Measurements from ENCODE around the gene SLC49A4. TPM values are rescaled to one million over a fixed set of nuclear protein-coding genes. Genes with fewer than 3 reads are reported as not detected.

The SLC49A4 gene
- total and polyA plus RNA-seq, 2 experiments from 2014 or later: 39.1 to 59.2 TPM

- Histone ChIP-seq H3K9me2 (replicated peaks; ENCODE audit: insufficient read depth) (no peaks in the 10 kb centered on the region), H3K79me2 (no peaks in the 10 kb centered on the region), H3K27me3 (peaks cover 39% of the 10 kb centered on the region), H2AFZ (no peak overlapping the region), H3K36me3 (replicated peaks; ENCODE audit: insufficient read depth, low read depth) (no peaks in the 10 kb centered on the region), H3K4me1 (ENCODE audit: insufficient read depth) (peaks cover 7% of the 10 kb centered on the region), H3K4me2 (no peak overlapping the region), H4K20me1 (ENCODE audit: insufficient read depth, poor library complexity, severe bottlenecking) (no peaks in the 10 kb centered on the region), H3K4me3 (no peak overlapping the region), H3K27ac (no peak overlapping the region), H3K9me3 (ENCODE audit: low read depth) (no peaks in the 10 kb centered on the region)
- WGBS (ENCODE audit: low lambda C conversion rate, missing lambda C conversion rate): 83% methylated on average over 3 of the region's 3 CpGs
- TF ChIP-seq EZH2phosphoT487 (IDR thresholded peaks at IDR 0.05; ENCODE audit: low read depth, severe bottlenecking, unreplicated experiment) (no peak), CTCF (IDR thresholded peaks at IDR 0.05; ENCODE audit: poor library complexity) (no peak), EZH2 (IDR thresholded peaks at IDR 0.05; ENCODE audit: borderline replicate concordance) (no peak)
- no peak for DNase-seq (ENCODE audit: low spot score)
These were observed 124.4 kb downstream of the SLC49A4 start for GRCh38 chr3:122919291-122919610.

DNA sequence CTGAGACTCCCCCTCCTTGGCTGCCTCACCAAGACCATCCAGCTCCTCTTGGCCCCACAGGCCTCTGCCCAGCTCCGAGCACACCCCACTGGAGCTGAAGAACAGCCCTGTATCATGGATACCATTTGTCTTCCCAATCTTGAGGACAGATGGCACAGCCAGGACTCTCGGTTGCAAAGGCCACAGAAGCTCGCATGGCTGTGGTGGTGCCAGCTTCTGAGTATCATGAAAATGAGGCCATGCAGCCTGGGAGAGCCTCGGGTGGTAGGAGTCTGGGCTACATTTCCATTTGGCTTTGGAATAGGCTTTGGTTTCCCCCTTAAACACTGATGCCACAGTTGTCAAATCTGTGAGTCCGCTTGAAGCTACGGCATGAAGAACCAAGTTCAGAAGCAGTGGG lies 126.1 kb downstream of the SLC49A4 start:
- peaks cover 44% of the 10 kb centered on the region for H3K27me3 ChIP-seq
- 80% methylated on average over 6 of the region's 6 CpGs for WGBS (ENCODE audit: low lambda C conversion rate, missing lambda C conversion rate)
- no peaks in the 10 kb centered on the region for H3K36me3 ChIP-seq (replicated peaks; ENCODE audit: insufficient read depth, low read depth)
- peaks cover 7% of the 10 kb centered on the region for H3K4me1 ChIP-seq (ENCODE audit: insufficient read depth)
- no peaks in the 10 kb centered on the region for H3K9me2 ChIP-seq (replicated peaks; ENCODE audit: insufficient read depth)
- no peak overlapping the region for H3K27ac ChIP-seq
- no peaks in the 10 kb centered on the region for H4K20me1 ChIP-seq (ENCODE audit: insufficient read depth, poor library complexity, severe bottlenecking)
- no peaks in the 10 kb centered on the region for H3K9me3 ChIP-seq (ENCODE audit: low read depth)
- no peaks in the 10 kb centered on the region for H3K79me2 ChIP-seq
- H2AFZ ChIP-seq: no peak overlapping the region
- no peak overlapping the region for H3K4me2 ChIP-seq
- TF ChIP-seq CTCF (IDR thresholded peaks at IDR 0.05; ENCODE audit: poor library complexity) (no peak), EZH2 (IDR thresholded peaks at IDR 0.05; ENCODE audit: borderline replicate concordance) (no peak), EZH2phosphoT487 (IDR thresholded peaks at IDR 0.05; ENCODE audit: low read depth, severe bottlenecking, unreplicated experiment) (no peak)
- no peak for DNase-seq (ENCODE audit: low spot score)
- H3K4me3 ChIP-seq: no peak overlapping the region

DNA sequence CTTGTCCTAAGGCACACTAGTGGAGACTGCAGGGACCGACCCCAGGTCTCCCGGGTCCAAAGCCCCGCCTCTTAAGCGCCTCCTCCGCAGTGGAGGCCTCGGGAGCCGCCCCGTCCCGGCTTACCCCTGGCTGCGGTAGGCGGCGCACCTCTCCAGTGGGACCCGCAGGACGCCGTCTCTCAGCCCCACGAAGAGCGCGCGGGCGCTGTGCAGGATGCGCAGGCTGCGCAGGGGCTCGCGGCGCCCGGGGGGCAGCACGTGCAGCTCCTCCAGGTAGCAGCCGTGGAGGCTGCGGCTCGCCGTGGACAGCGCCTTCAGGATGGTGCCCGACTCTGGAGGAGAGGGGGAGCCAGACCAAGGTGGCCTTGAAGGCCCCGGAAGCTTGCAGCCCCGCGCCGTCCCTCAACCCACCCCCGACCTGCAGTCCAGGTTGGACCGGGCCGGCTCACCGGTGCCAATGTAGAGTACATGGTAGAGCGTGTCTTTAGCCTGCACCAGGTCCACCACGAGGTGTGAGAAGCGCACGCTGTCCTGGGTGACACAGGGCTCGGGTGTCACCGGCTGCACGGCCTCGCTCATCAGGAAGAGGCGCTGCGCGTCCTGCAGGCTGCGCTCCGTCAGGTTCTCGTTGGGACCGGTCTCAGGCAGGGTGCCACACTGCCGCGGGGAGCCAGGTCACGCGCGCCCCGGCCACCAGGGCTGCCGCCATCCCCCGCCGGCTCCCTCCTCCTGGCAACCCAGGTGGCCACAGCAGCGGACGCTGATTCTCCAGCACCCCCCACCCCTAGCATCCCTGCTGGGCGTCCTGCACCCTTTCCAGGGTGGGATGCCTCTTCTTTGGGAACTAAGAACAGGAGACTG lies 127.2 kb downstream of the SLC49A4 start:
- Histone ChIP-seq H3K4me2 (peak overlapping the region; percentile 76), H3K9me3 (ENCODE audit: low read depth) (no peaks in the 10 kb centered on the region), H4K20me1 (ENCODE audit: insufficient read depth, poor library complexity, severe bottlenecking) (no peaks in the 10 kb centered on the region), H3K4me3 (no peak overlapping the region), H3K36me3 (replicated peaks; ENCODE audit: insufficient read depth, low read depth) (no peaks in the 10 kb centered on the region), H3K27ac (no peak overlapping the region), H3K79me2 (no peaks in the 10 kb centered on the region), H2AFZ (no peak overlapping the region), H3K27me3 (peaks cover 44% of the 10 kb centered on the region), H3K9me2 (replicated peaks; ENCODE audit: insufficient read depth) (no peaks in the 10 kb centered on the region), H3K4me1 (ENCODE audit: insufficient read depth) (peaks cover 7% of the 10 kb centered on the region)
- DNase-seq (ENCODE audit: low spot score): peak; percentile 63
- TF ChIP-seq EZH2 (IDR thresholded peaks at IDR 0.05; ENCODE audit: borderline replicate concordance): peak; percentile 43
- peak; percentile 35 for TF ChIP-seq CTCF (IDR thresholded peaks at IDR 0.05; ENCODE audit: poor library complexity)
- no peak for TF ChIP-seq EZH2phosphoT487 (IDR thresholded peaks at IDR 0.05; ENCODE audit: low read depth, severe bottlenecking, unreplicated experiment)
- WGBS (ENCODE audit: low lambda C conversion rate, missing lambda C conversion rate): 14% methylated on average over 63 of the region's 68 CpGs

All from hepatocyte (in vitro differentiated cells).